ENCODE measurements around the gene ADAM12. TPM values are rescaled to one million over a fixed set of nuclear protein-coding genes. Genes with fewer than 3 reads are reported as not detected.
"Not testable (repeated sequence)": the region's sequence is repeated elsewhere in the genome, so short reads cannot be mapped to it uniquely, and the experiment has no call there.

Gene ADAM12
- polyA plus RNA-seq, 3 donors, result 0.05 TPM; not detected in 2

DNA sequence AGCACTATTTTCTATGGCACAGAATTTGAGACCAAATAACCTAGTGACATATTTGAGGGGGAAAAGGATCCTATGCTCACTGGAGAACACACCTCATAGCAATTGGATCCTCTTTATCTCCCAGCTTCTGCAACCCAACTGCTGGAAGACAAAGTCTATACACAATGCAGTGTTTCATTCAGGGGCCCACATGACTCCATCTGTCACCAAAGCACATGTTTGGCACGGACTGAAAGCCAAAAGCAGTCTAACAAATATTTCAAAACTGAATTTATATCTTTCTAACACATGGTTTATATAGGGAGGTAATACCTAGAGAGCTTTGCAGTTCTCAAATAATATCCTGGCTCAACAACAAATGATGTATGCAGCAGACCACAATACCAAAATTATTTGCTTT is 39.2 kb downstream of the ADAM12 start:
- Histone ChIP-seq H3K4me1 (ENCODE audit: control insufficient read depth in 1 of 2, insufficient read depth in 2 of 2, low read length in 2 of 2) (no peaks in the 10 kb centered on the region), H3K4me3 (replicated peaks in 1 of 3; ENCODE audit: low read depth in 2 of 3, low read length in 3 of 3) (no peak overlapping the region), H3K79me2 (ENCODE audit: insufficient read depth, low read length) (no peaks in the 10 kb centered on the region), H3K27ac (ENCODE audit: low read depth in 1 of 2, low read length in 2 of 2) (no peak overlapping the region), H4K20me1 (ENCODE audit: insufficient read depth, low read length) (no peaks in the 10 kb centered on the region), H3K27me3 (ENCODE audit: control insufficient read depth in 2 of 2, insufficient read depth in 2 of 2, low read length in 2 of 2) (no peaks in the 10 kb centered on the region), H2AFZ (ENCODE audit: insufficient read depth, low read depth, low read length, poor library complexity, severe bottlenecking) (no peak overlapping the region), H3K4me2 (replicated peaks; ENCODE audit: extremely low read depth, low read length, poor library complexity, severe bottlenecking) (no peak overlapping the region), H3K36me3 (replicated peaks in 1 of 2; ENCODE audit: control insufficient read depth in 1 of 2, insufficient read depth in 2 of 2, low read length in 2 of 2) (no peaks in the 10 kb centered on the region), H3K9me3 (replicated peaks in 1 of 2; ENCODE audit: control insufficient read depth in 1 of 2, insufficient read depth in 1 of 2, low read length in 2 of 2) (no peaks in the 10 kb centered on the region), H3K9ac (ENCODE audit: insufficient read depth, low read length, poor library complexity, severe bottlenecking) (no peak overlapping the region)
- H3K4me1 Mint-ChIP-seq, result no peaks in the 10 kb centered on the region
- intact Hi-C loops (cut with micrococcal nuclease), result no loop called here
- DNase-seq, result no peak
- H3K9me3 Mint-ChIP-seq, result peaks cover 0 to 10% (median 2%) of the 10 kb centered on the region in 7 donors
- H3K36me3 Mint-ChIP-seq, result no peaks in the 10 kb centered on the region
- H3K4me3 Mint-ChIP-seq, result no peak overlapping the region
- no peaks in the 10 kb centered on the region for H3K27me3 Mint-ChIP-seq (ENCODE audit: low read depth in 3 of 3)
- WGBS (ENCODE audit: insufficient coverage), result no CpG with 5 or more reads among the region's 1 CpG
- TF ChIP-seq, protein P1, sequence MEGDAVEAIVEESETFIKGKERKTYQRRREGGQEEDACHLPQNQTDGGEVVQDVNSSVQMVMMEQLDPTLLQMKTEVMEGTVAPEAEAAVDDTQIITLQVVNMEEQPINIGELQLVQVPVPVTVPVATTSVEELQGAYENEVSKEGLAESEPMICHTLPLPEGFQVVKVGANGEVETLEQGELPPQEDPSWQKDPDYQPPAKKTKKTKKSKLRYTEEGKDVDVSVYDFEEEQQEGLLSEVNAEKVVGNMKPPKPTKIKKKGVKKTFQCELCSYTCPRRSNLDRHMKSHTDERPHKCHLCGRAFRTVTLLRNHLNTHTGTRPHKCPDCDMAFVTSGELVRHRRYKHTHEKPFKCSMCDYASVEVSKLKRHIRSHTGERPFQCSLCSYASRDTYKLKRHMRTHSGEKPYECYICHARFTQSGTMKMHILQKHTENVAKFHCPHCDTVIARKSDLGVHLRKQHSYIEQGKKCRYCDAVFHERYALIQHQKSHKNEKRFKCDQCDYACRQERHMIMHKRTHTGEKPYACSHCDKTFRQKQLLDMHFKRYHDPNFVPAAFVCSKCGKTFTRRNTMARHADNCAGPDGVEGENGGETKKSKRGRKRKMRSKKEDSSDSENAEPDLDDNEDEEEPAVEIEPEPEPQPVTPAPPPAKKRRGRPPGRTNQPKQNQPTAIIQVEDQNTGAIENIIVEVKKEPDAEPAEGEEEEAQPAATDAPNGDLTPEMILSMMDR (IDR thresholded peaks at IDR 0.05), result no peak
- H3K27ac Mint-ChIP-seq, result no peak overlapping the region

GRCh38 chr10:126343496-126343895 is 44.8 kb downstream of the ADAM12 start:
- H3K27ac Mint-ChIP-seq; H3K27ac ChIP-seq (ENCODE audit: low read depth in 1 of 2, low read length in 2 of 2); H3K36me3 ChIP-seq (replicated peaks in 1 of 2; ENCODE audit: control insufficient read depth in 1 of 2, insufficient read depth in 2 of 2, low read length in 2 of 2); H3K36me3 Mint-ChIP-seq; H3K27me3 Mint-ChIP-seq (ENCODE audit: low read depth in 3 of 3); H3K9ac ChIP-seq (ENCODE audit: insufficient read depth, low read length, poor library complexity, severe bottlenecking); H3K79me2 ChIP-seq (ENCODE audit: insufficient read depth, low read length); H3K4me1 Mint-ChIP-seq; H3K4me3 Mint-ChIP-seq; H3K4me1 ChIP-seq (ENCODE audit: control insufficient read depth in 1 of 2, insufficient read depth in 2 of 2, low read length in 2 of 2); H4K20me1 ChIP-seq (ENCODE audit: insufficient read depth, low read length); H3K9me3 ChIP-seq (replicated peaks in 1 of 2; ENCODE audit: control insufficient read depth in 1 of 2, insufficient read depth in 1 of 2, low read length in 2 of 2); DNase-seq; H3K4me3 ChIP-seq (replicated peaks in 1 of 3; ENCODE audit: low read depth in 2 of 3, low read length in 3 of 3); H2AFZ ChIP-seq (ENCODE audit: insufficient read depth, low read depth, low read length, poor library complexity, severe bottlenecking); H3K27me3 ChIP-seq (ENCODE audit: control insufficient read depth in 2 of 2, insufficient read depth in 2 of 2, low read length in 2 of 2); intact Hi-C loops (cut with micrococcal nuclease); H3K4me2 ChIP-seq (replicated peaks; ENCODE audit: extremely low read depth, low read length, poor library complexity, severe bottlenecking): not testable (repeated sequence)
- no CpG with 5 or more reads among the region's 2 CpGs for WGBS (ENCODE audit: insufficient coverage)
- H3K9me3 Mint-ChIP-seq, result peaks cover 0 to 11% (median 2%) of the 10 kb centered on the region in 7 donors
